GM12892 (cell line): Measurements from ENCODE around the gene KRT6B.

ENCODE experiments used
- POLR2A ChIP-seq: IDR thresholded peaks from 2 replicates; pipeline ENCODE4 v1.6.1; 2011; ENCODE audit warnings: low read depth, low read length, control low read depth
- POLR2AphosphoS5 ChIP-seq: IDR thresholded peaks from 2 replicates; pipeline ENCODE4 v1.6.1; 2011; ENCODE audit warnings: low read depth, low read length, control low read depth

GRCh38 chr12:52487211-52487610, 35.3 kb upstream of the KRT6B start:
- TF ChIP-seq POLR2A (no peak), POLR2AphosphoS5 (no peak)
